OCI-LY1 (cell line): ENCODE data around the gene IRAK3.

Experiments used
- H2AFZ ChIP-seq: fragments of 200-600 bp; sonication (generic), shearing (Covaris generic); 2 replicates; pipeline ENCODE4 v1.6.0; 2014; ENCODE audit warnings: antibody characterized with exemption, mild to moderate bottlenecking, low read length
- H3F3A ChIP-seq: fragments of 200-600 bp; sonication (generic), shearing (Covaris generic); 2 replicates; pipeline ENCODE4 v1.6.0; 2014; ENCODE audit warnings: mild to moderate bottlenecking, antibody characterized with exemption, low read length, moderate library complexity; ENCODE audit not compliant: insufficient read depth
- H3K27ac ChIP-seq: fragments of 200-600 bp; sonication (generic); 2 replicates; pipeline ENCODE4 v1.5.1; 2014; ENCODE audit warnings: low read length, mixed run types, mild to moderate bottlenecking, low read depth; ENCODE audit not compliant: poor library complexity, severe bottlenecking
- H3K27me3 ChIP-seq: fragments of 200-600 bp; sonication (generic); 2 replicates; pipeline ENCODE4 v1.6.0; 2014; ENCODE audit warnings: antibody characterized with exemption, mild to moderate bottlenecking, low read length, moderate library complexity; ENCODE audit not compliant: insufficient read depth
- H3K36me3 ChIP-seq: fragments of 200-600 bp; sonication (generic); 2 replicates; pipeline ENCODE4 v1.6.1; 2014; ENCODE audit warnings: mild to moderate bottlenecking, antibody characterized with exemption, low read length, moderate library complexity, mixed read lengths; ENCODE audit not compliant: insufficient read depth
- H3K4me1 ChIP-seq: fragments of 200-600 bp; sonication (generic); 2 replicates; pipeline ENCODE4 v1.5.1; 2014; ENCODE audit warnings: mild to moderate bottlenecking, low read length, moderate library complexity; ENCODE audit not compliant: insufficient read depth, severe bottlenecking
- H3K4me2 ChIP-seq: fragments of 200-600 bp; sonication (generic), shearing (Covaris generic); 2 replicates; pipeline ENCODE4 v1.6.1; 2014; ENCODE audit warnings: low read length
- H3K4me3 ChIP-seq: fragments of 200-600 bp; sonication (generic); 2 replicates; pipeline ENCODE4 v1.5.1; 2014; ENCODE audit warnings: low read length, low read depth, mild to moderate bottlenecking, mixed read lengths; ENCODE audit not compliant: poor library complexity, severe bottlenecking
- H3K79me2 ChIP-seq: fragments of 200-600 bp; shearing (Covaris generic); 2 replicates; pipeline ENCODE4 v1.6.1; 2016; ENCODE audit warnings: mixed run types, low read length, mixed read lengths; ENCODE audit not compliant: insufficient read depth
- H3K9ac ChIP-seq: fragments of 200-600 bp; sonication (generic), shearing (Covaris generic); 2 replicates; pipeline ENCODE4 v1.6.1; 2014; ENCODE audit warnings: mild to moderate bottlenecking, low read length, mixed read lengths
- H3K9me2 ChIP-seq: fragments of 200-600 bp; sonication (generic), shearing (Covaris generic); 2 replicates; pipeline ENCODE4 v1.6.1; 2014; ENCODE audit warnings: low read depth, mild to moderate bottlenecking, low read length, mixed read lengths
- H3K9me3 ChIP-seq: fragments of 200-600 bp; shearing (Covaris generic); 2 replicates; pipeline ENCODE4 v1.6.1; 2014; ENCODE audit warnings: low read length, mixed read lengths
- H4K20me1 ChIP-seq: fragments of 200-600 bp; sonication (generic), shearing (Covaris generic); 2 replicates; pipeline ENCODE4 v1.6.0; 2016; ENCODE audit warnings: mild to moderate bottlenecking, low read length; ENCODE audit not compliant: insufficient read depth
- CTCF ChIP-seq: fragments of 200-600 bp; sonication (generic), shearing (Covaris generic); IDR thresholded peaks from 2 replicates; pipeline ENCODE4 v1.5.1; 2017; ENCODE audit warnings: mild to moderate bottlenecking, antibody characterized with exemption, low read length, moderate library complexity, mixed read lengths
- EZH2 ChIP-seq: fragments of 200-600 bp; sonication (generic), shearing (Covaris generic); IDR thresholded peaks from 2 replicates; pipeline ENCODE4 v1.8.0; 2017; ENCODE audit warnings: borderline replicate concordance, mixed run types, mild to moderate bottlenecking, antibody characterized with exemption, low read length, moderate library complexity, mixed read lengths

Gene IRAK3

GRCh38 chr12:66190519-66191370, 1.7 kb downstream of the IRAK3 start:
- Histone ChIP-seq H3K4me2 (no peak overlapping the region), H3K4me3 (no peak overlapping the region), H3K79me2 (no peaks in the 10 kb centered on the region), H3K4me1 (no peaks in the 10 kb centered on the region), H2AFZ (no peak overlapping the region), H3K27ac (no peak overlapping the region), H3K9ac (no peak overlapping the region), H3K36me3 (no peaks in the 10 kb centered on the region), H3K9me3 (no peaks in the 10 kb centered on the region), H3K9me2 (no peaks in the 10 kb centered on the region), H4K20me1 (no peaks in the 10 kb centered on the region), H3F3A (no peaks in the 10 kb centered on the region), H3K27me3 (no peaks in the 10 kb centered on the region)
- TF ChIP-seq EZH2: no peak

DNA sequence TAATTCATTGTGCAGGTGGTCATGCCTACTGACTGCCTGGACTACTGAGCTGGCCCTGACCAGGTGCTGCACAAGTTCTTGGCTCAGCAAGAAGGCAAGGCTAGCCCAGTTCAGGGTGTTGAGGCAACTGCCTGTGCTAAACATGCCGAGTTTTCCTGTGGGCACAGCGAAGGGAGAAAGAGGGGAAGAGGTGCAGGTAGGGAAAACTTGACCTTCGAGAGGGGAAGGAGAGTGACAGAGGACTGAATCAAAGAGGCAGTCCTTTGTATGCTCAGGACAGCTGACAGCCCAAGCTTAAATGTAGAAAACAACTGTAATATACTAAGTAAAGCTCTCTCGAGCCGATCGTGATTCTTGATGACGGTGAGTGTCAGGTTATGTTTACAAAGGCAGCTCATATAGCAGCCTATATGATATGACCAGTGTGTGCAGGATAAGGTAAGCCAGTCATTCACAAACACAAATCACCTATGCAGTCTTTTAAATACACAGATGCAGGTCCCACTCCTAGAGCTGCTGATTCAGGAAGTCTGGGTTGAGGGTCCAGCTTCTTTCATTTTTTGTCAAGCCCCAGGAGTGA, 2.6 kb downstream of the IRAK3 start:
- H3K36me3 ChIP-seq: no peaks in the 10 kb centered on the region
- H3F3A ChIP-seq: no peaks in the 10 kb centered on the region
- H3K27ac ChIP-seq: no peak overlapping the region
- no peaks in the 10 kb centered on the region for H3K9me2 ChIP-seq
- H4K20me1 ChIP-seq: no peaks in the 10 kb centered on the region
- H3K9ac ChIP-seq: no peak overlapping the region
- H3K4me3 ChIP-seq: no peak overlapping the region
- H3K79me2 ChIP-seq: no peaks in the 10 kb centered on the region
- H3K9me3 ChIP-seq: no peaks in the 10 kb centered on the region
- TF ChIP-seq EZH2: no peak
- TF ChIP-seq CTCF: no peak
- H2AFZ ChIP-seq: no peak overlapping the region
- H3K4me2 ChIP-seq: no peak overlapping the region
- no peaks in the 10 kb centered on the region for H3K27me3 ChIP-seq
- no peaks in the 10 kb centered on the region for H3K4me1 ChIP-seq

GRCh38 chr12:66194122-66194521, 5.1 kb downstream of the IRAK3 start:
- H3K9me2 ChIP-seq: no peaks in the 10 kb centered on the region
- no peak overlapping the region for H3K27ac ChIP-seq
- no peaks in the 10 kb centered on the region for H3K4me1 ChIP-seq
- no peak for TF ChIP-seq EZH2
- no peak for TF ChIP-seq CTCF
- no peak overlapping the region for H3K9ac ChIP-seq
- H3K36me3 ChIP-seq: no peaks in the 10 kb centered on the region
- H4K20me1 ChIP-seq: no peaks in the 10 kb centered on the region
- H3F3A ChIP-seq: no peaks in the 10 kb centered on the region
- H3K4me2 ChIP-seq: no peak overlapping the region
- no peaks in the 10 kb centered on the region for H3K27me3 ChIP-seq
- H3K79me2 ChIP-seq: no peaks in the 10 kb centered on the region
- H2AFZ ChIP-seq: no peak overlapping the region
- no peaks in the 10 kb centered on the region for H3K9me3 ChIP-seq
- no peak overlapping the region for H3K4me3 ChIP-seq
